Measurements from ENCODE around the gene ZNF227.

DNA sequence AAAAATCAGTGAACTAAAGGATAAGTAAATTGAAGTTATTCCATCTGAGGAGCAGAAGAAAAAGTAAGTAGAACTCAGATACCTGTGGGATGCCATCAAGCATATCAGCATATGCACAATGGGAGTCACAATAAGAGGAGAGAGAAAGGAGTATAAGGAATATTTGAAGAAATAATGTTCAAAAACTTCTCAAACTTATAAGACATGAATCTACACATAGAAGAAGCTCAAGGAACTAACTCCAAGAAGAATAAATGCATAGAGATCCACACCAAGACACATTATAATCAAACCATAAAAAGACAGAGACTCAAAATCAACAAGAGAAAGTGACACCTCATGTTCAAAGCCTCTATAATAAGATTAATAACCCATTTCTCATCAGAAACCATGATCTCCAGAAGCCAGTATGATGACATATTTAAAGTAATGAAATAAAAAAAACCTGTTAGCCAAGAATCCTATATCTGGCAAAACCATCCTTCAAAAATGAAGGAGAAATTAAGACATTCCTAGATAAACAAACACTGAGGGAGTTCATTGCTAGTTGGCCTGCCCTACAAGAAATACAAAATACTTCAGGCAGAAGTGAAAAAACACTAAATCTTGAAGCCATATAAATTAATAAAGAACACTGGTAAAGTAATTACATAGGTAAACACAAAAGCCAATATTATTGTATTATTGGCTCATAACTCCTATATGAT lies 43.5 kb downstream of the ZNF227 start:
- TF ChIP-seq, protein P1, sequence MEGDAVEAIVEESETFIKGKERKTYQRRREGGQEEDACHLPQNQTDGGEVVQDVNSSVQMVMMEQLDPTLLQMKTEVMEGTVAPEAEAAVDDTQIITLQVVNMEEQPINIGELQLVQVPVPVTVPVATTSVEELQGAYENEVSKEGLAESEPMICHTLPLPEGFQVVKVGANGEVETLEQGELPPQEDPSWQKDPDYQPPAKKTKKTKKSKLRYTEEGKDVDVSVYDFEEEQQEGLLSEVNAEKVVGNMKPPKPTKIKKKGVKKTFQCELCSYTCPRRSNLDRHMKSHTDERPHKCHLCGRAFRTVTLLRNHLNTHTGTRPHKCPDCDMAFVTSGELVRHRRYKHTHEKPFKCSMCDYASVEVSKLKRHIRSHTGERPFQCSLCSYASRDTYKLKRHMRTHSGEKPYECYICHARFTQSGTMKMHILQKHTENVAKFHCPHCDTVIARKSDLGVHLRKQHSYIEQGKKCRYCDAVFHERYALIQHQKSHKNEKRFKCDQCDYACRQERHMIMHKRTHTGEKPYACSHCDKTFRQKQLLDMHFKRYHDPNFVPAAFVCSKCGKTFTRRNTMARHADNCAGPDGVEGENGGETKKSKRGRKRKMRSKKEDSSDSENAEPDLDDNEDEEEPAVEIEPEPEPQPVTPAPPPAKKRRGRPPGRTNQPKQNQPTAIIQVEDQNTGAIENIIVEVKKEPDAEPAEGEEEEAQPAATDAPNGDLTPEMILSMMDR (IDR thresholded peaks at IDR 0.05), result no peak
- TF ChIP-seq POLR2A (IDR thresholded peaks at IDR 0.05), result no peak
